ENCODE results near the gene OR1L8. TPM values are rescaled to one million over a fixed set of nuclear protein-coding genes. Genes with fewer than 3 reads are reported as not detected.

OR1L8 gene
- total RNA-seq, 6 experiments from 2014 or later, result not detected

GRCh38 chr9:122580360-122580759 is 2.8 kb downstream of the OR1L8 start:
- H3K4me3 Mint-ChIP-seq, result no peak overlapping the region
- H3K9me3 Mint-ChIP-seq, result no peaks in the 10 kb centered on the region
- H3K36me3 Mint-ChIP-seq (ENCODE audit: low read depth), result no peaks in the 10 kb centered on the region
- peak overlapping the region; percentile 11; the same call in 1 of the 2 replicates for H3K27ac Mint-ChIP-seq
- peak; percentile 51 for DNase-seq
- no peak for TF ChIP-seq CTCF (IDR thresholded peaks at IDR 0.05)
- peaks cover 2% of the 10 kb centered on the region; the same call in 1 of the 2 replicates for H3K27me3 Mint-ChIP-seq (ENCODE audit: insufficient read depth)
- peaks cover 9% of the 10 kb centered on the region for H3K4me1 Mint-ChIP-seq (ENCODE audit: low read depth)

GRCh38 chr9:122579874-122580273 is 3.3 kb downstream of the OR1L8 start:
- DNase-seq, result no peak
- no peaks in the 10 kb centered on the region for H3K9me3 Mint-ChIP-seq
- no peak overlapping the region for H3K4me3 Mint-ChIP-seq
- peaks cover 2% of the 10 kb centered on the region; the same call in 1 of the 2 replicates for H3K27me3 Mint-ChIP-seq (ENCODE audit: insufficient read depth)
- H3K4me1 Mint-ChIP-seq (ENCODE audit: low read depth), result peaks cover 9% of the 10 kb centered on the region
- no peaks in the 10 kb centered on the region for H3K36me3 Mint-ChIP-seq (ENCODE audit: low read depth)
- no peak for TF ChIP-seq CTCF (IDR thresholded peaks at IDR 0.05)
- H3K27ac Mint-ChIP-seq, result no peak overlapping the region

GRCh38 chr9:122572456-122572855 is 10.7 kb downstream of the OR1L8 start:
- H3K36me3 Mint-ChIP-seq (ENCODE audit: low read depth), result no peaks in the 10 kb centered on the region
- H3K27me3 Mint-ChIP-seq (ENCODE audit: insufficient read depth), result peaks cover 6% of the 10 kb centered on the region; the same call in 1 of the 2 replicates
- no peak for DNase-seq
- no peak overlapping the region for H3K4me3 Mint-ChIP-seq
- no peaks in the 10 kb centered on the region for H3K9me3 Mint-ChIP-seq
- no peak overlapping the region for H3K27ac Mint-ChIP-seq
- TF ChIP-seq CTCF (IDR thresholded peaks at IDR 0.05), result no peak
- H3K4me1 Mint-ChIP-seq (ENCODE audit: low read depth), result no peaks in the 10 kb centered on the region

GRCh38 chr9:122567901-122568300 is 15.3 kb downstream of the OR1L8 start:
- no peaks in the 10 kb centered on the region for H3K4me1 Mint-ChIP-seq (ENCODE audit: low read depth)
- H3K4me3 Mint-ChIP-seq, result no peak overlapping the region
- no peak for TF ChIP-seq CTCF (IDR thresholded peaks at IDR 0.05)
- no peak for DNase-seq
- H3K36me3 Mint-ChIP-seq (ENCODE audit: low read depth), result no peaks in the 10 kb centered on the region
- no peaks in the 10 kb centered on the region for H3K9me3 Mint-ChIP-seq
- peaks cover 5% of the 10 kb centered on the region; the same call in 1 of the 2 replicates for H3K27me3 Mint-ChIP-seq (ENCODE audit: insufficient read depth)
- H3K27ac Mint-ChIP-seq, result no peak overlapping the region

DNA sequence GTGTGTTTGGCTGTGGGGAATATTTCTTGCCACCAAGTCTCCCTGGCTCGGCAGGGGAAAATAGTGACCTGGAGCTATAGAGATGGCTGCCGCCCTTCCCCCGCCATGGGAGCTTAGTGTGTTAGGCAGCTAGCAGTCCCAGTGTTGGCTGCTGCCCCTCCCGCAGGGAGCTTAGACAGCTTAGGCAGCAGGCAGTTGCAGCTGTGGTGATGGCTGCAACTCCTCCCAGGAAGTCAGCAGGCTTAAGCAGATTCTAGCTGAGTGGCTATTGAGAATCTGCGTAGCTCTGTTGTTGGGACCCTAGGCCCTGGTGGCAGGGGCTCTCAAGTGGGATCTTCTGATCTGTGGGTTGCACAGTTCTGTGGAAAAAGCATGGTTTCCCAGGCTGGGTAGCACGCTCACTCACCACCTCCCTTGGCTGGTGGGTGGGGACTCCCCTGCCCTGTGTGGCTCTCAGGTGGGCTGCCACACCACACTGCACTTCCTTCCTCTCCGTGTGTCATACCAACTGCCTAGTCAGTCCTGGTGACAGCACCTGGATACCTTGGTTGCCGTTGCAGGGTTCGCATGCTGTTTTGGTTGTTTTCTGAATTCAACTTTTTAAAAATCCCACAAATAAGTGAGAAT is 20.9 kb downstream of the OR1L8 start:
- no peaks in the 10 kb centered on the region for H3K4me1 Mint-ChIP-seq (ENCODE audit: low read depth)

More for the DNA sequence above, 20.9 kb downstream of the OR1L8 start:
- no peak for DNase-seq
- H3K27me3 Mint-ChIP-seq (ENCODE audit: insufficient read depth), result peaks cover 2% of the 10 kb centered on the region; the same call in 1 of the 2 replicates
- no peaks in the 10 kb centered on the region for H3K36me3 Mint-ChIP-seq (ENCODE audit: low read depth)
- no peak overlapping the region for H3K27ac Mint-ChIP-seq
- no peak overlapping the region for H3K4me3 Mint-ChIP-seq
- no peak for TF ChIP-seq CTCF (IDR thresholded peaks at IDR 0.05)
- H3K9me3 Mint-ChIP-seq, result no peaks in the 10 kb centered on the region

Data from HFFc6 (cell line).